ENCODE measurements around the gene ARVCF.

ARVCF gene

GRCh38 chr22:20016734-20017621 is at the start of gene ARVCF:
Gene ARVCF (minus strand): TSS chr22:20016823. CDS start chr22:19990794, 26,029 bp downstream.
- no peak for DNase-seq

- no peak for DNase-seq
Measured at GRCh38 chr22:20065896-20066616, 49.4 kb upstream of the ARVCF start.

- no peak for DNase-seq
Measured at GRCh38 chr22:20064545-20065262, 48.1 kb upstream of the ARVCF start.

GRCh38 chr22:20064140-20064480 is 47.5 kb upstream of the ARVCF start:
- DNase-seq: no peak

- no peak for DNase-seq
Measured at GRCh38 chr22:20063271-20064139, 46.9 kb upstream of the ARVCF start.

- DNase-seq: no peak
Measured at GRCh38 chr22:20062766-20063083, 46.1 kb upstream of the ARVCF start.

GRCh38 chr22:20062043-20062765 is 45.6 kb upstream of the ARVCF start:
- DNase-seq: no peak

GRCh38 chr22:20061481-20061861 is 44.8 kb upstream of the ARVCF start:
- no peak for DNase-seq

GRCh38 chr22:20060700-20061480 is 44.3 kb upstream of the ARVCF start:
- no peak for DNase-seq

GRCh38 chr22:20058989-20059770 is 42.6 kb upstream of the ARVCF start:
- no peak for DNase-seq

- DNase-seq: no peak
Measured at GRCh38 chr22:20057596-20058268, 41.1 kb upstream of the ARVCF start.

GRCh38 chr22:20056696-20057386 is 40.2 kb upstream of the ARVCF start:
- no peak for DNase-seq

- DNase-seq: no peak
Measured at GRCh38 chr22:20056161-20056560, 39.5 kb upstream of the ARVCF start.

- DNase-seq: no peak
Measured at GRCh38 chr22:20055654-20056053, 39.0 kb upstream of the ARVCF start.

- no peak for DNase-seq
Measured at GRCh38 chr22:20055144-20055543, 38.5 kb upstream of the ARVCF start.

- DNase-seq: no peak
Measured at GRCh38 chr22:20054485-20054884, 37.9 kb upstream of the ARVCF start.

GRCh38 chr22:20054034-20054427 is 37.4 kb upstream of the ARVCF start:
- DNase-seq: no peak

- no peak for DNase-seq
Measured at GRCh38 chr22:20053407-20054033, 36.9 kb upstream of the ARVCF start.

All from NCI-H2081 treated with DMSO at 0.1 percent for 48 hours (cell line).